OCI-LY7 (cell line): ENCODE results near the gene NT5C2. TPM values are rescaled to one million over a fixed set of nuclear protein-coding genes. Genes with fewer than 3 reads are reported as not detected.
"Not testable (repeated sequence)": the region's sequence is repeated elsewhere in the genome, so short reads cannot be mapped to it uniquely, and the experiment has no call there.

Source experiments
- BruUV-seq: library from RNA; stranded (reverse); fragments of 400-500 nt; replicated peaks from 2 replicates; lab custom pipeline; 2021; lab: Mats Ljungman, UMichigan
- CTCF ChIA-PET: fragments of 300-600 bp; sonication (Branson Sonifier 250); formaldehyde crosslinking; loops from one replicate; lab custom pipeline; 2022; ENCODE audit warnings: antibody characterized with exemption; ENCODE audit not compliant: unreplicated experiment; lab: Charles Lee
- POLR2A ChIA-PET: fragments of 300-600 bp; sonication (Branson Sonifier 250); formaldehyde crosslinking; loops from one replicate; lab custom pipeline; 2022; ENCODE audit warnings: antibody characterized with exemption; lab: Charles Lee
- DNase-seq: peaks from one replicate; pipeline ENCODE4 v3.0.0-alpha.2; 2015; ENCODE audit warnings: low spot score
- H2AFZ ChIP-seq: fragments of 200-600 bp; sonication (generic), shearing (Covaris generic); 2 replicates; pipeline ENCODE4 v1.6.1; 2014; ENCODE audit warnings: mild to moderate bottlenecking, antibody characterized with exemption, low read length, moderate library complexity
- H3K27ac ChIP-seq: fragments of 200-600 bp; sonication (generic); 2 replicates; pipeline ENCODE4 v1.5.1; 2014; ENCODE audit warnings: mixed run types, low read depth, mild to moderate bottlenecking, moderate library complexity, low read length, inconsistent platforms; ENCODE audit not compliant: poor library complexity, severe bottlenecking
- H3K36me3 ChIP-seq: fragments of 200-600 bp; sonication (generic); 2 replicates; pipeline ENCODE4 v1.6.1; 2014; ENCODE audit warnings: mild to moderate bottlenecking, antibody characterized with exemption, low read length, moderate library complexity, mixed read lengths; ENCODE audit not compliant: insufficient read depth
- H3K4me1 ChIP-seq: fragments of 200-600 bp; sonication (generic); 2 replicates; pipeline ENCODE4 v1.5.1; 2014; ENCODE audit warnings: mild to moderate bottlenecking, low read length; ENCODE audit not compliant: insufficient read depth, poor library complexity, severe bottlenecking
- H3K4me2 ChIP-seq: fragments of 200-600 bp; sonication (generic); 2 replicates; pipeline ENCODE4 v1.6.1; 2014; ENCODE audit warnings: mild to moderate bottlenecking, low read length
- H3K4me3 ChIP-seq: fragments of 200-600 bp; sonication (generic); 2 replicates; pipeline ENCODE4 v1.5.1; 2014; ENCODE audit warnings: mild to moderate bottlenecking, low read depth, low read length; ENCODE audit not compliant: poor library complexity, severe bottlenecking
- H3K79me2 ChIP-seq: fragments of 200-600 bp; sonication (generic); 2 replicates; pipeline ENCODE4 v1.6.1; 2016; ENCODE audit warnings: low read depth, mild to moderate bottlenecking, low read length, moderate library complexity, mixed read lengths; ENCODE audit not compliant: insufficient read depth
- H3K9me2 ChIP-seq: fragments of 200-600 bp; sonication (generic); 2 replicates; pipeline ENCODE4 v1.6.1; 2016; ENCODE audit warnings: mild to moderate bottlenecking, low read length, mixed read lengths; ENCODE audit not compliant: insufficient read depth
- H3K9me3 ChIP-seq: fragments of 200-600 bp; sonication (generic); 2 replicates; pipeline ENCODE4 v1.6.1; 2014; ENCODE audit warnings: mild to moderate bottlenecking, mixed run types, low read length, mixed read lengths
- H4K20me1 ChIP-seq: fragments of 200-600 bp; sonication (generic); 2 replicates; pipeline ENCODE4 v1.6.1; 2014; ENCODE audit warnings: mild to moderate bottlenecking, antibody characterized with exemption, low read length, moderate library complexity, mixed read lengths; ENCODE audit not compliant: insufficient read depth
- EZH2phosphoT487 ChIP-seq: fragments of 200-600 bp; sonication (generic); IDR thresholded peaks from 2 replicates; pipeline ENCODE4 v1.6.1; 2018; ENCODE audit warnings: low read depth, borderline replicate concordance, mild to moderate bottlenecking, mixed run types, antibody characterized with exemption, low read length, moderate library complexity, mixed read lengths
- intact Hi-C: fragments of 100-400 bp; cut with micrococcal nuclease; formaldehyde crosslinking; loops from one replicate; pipeline ENCODE4 v1.10.0; 2022; ENCODE audit not compliant: unreplicated experiment
- total RNA-seq, 2 experiments: library from RNA; depleted of rRNA in 1 of 2; stranded (reverse); fragments of >200 nt in 1 of 2; shearing (Covaris generic) in 1 of 2; gene quantifications; 2 replicates each; pipeline ENCODE4 v1.2.3, GENCODE V29; 2014 to 2022
- TF ChIP-seq, protein P1 (sequence below): fragments of 200-600 bp; sonication (generic); conservative IDR thresholded peaks from 2 replicates; pipeline ENCODE4 v1.5.1; 2014; ENCODE audit warnings: mild to moderate bottlenecking, antibody characterized with exemption, low read length, moderate library complexity, mixed read lengths

The NT5C2 gene
- total RNA-seq, 2 experiments from 2014 or later = 72.0 to 87.3 TPM

DNA sequence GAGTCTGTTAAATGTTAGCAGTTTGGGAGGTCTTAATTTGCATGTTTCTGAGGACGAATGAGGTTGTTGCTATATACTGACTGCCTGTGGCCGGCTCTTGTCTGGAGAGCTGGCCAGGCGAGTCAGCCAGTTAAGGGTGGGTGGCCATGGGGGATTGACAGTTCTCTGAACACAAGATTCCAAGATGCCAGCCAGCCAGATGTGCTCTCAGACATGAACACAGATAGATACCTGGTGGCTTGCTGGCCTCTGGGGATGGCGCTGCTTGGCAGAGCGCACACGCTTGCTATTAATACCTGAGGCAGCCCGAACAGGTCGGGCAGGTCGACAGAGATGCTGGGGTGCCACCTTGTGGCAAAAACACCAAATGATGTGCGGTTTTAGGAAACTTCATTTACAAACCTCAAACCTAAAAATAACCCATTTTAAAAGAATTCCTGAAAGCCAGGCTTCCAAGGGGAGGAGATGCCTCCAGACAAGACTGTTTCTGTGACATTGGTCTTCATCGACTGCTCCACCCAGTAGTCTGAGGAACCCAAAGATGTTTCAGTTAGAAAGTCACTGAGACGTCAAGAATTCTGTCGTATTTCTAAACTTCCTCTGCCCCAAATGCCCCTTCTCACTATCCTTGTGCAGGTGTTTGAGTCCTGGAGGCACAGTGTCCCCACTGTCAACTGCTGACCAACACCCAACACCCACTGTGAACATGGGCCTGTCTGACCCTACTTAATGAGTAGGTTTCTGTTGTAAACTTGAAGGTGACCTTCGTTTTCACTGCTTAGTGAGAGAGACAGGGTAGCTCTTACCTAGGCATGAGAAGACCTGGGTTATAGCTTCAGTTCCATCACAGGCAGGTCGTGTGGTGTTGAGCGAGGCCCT is 123.4 kb downstream of the NT5C2 start:
- H2AFZ ChIP-seq = no peak overlapping the region
- H3K4me2 ChIP-seq = peak overlapping the region; percentile 50
- H3K4me3 ChIP-seq = no peak overlapping the region
- no peaks in the 10 kb centered on the region for H3K36me3 ChIP-seq
- ChIA-PET CTCF (no interaction called here), POLR2A (interaction anchor here (0.6 kb wide), 1 partner anchor 234 kb away, joined by 3 read pairs; no protein-coding TSS in a partner anchor)
- H3K27ac ChIP-seq = peak overlapping the region; percentile 7
- BruUV-seq = no TSS peak
- H4K20me1 ChIP-seq = no peaks in the 10 kb centered on the region
- H3K9me3 ChIP-seq = no peaks in the 10 kb centered on the region
- no peaks in the 10 kb centered on the region for H3K9me2 ChIP-seq
- H3K79me2 ChIP-seq = no peaks in the 10 kb centered on the region
- intact Hi-C loops = loop anchor here (1.0 to 2.0 kb wide), 3 partner anchors 152 to 235 kb away; no protein-coding TSS in a partner anchor
- H3K4me1 ChIP-seq = peaks cover 21% of the 10 kb centered on the region
- DNase-seq = peak; percentile 81
- no peak for TF ChIP-seq EZH2phosphoT487
- TF ChIP-seq, protein P1, sequence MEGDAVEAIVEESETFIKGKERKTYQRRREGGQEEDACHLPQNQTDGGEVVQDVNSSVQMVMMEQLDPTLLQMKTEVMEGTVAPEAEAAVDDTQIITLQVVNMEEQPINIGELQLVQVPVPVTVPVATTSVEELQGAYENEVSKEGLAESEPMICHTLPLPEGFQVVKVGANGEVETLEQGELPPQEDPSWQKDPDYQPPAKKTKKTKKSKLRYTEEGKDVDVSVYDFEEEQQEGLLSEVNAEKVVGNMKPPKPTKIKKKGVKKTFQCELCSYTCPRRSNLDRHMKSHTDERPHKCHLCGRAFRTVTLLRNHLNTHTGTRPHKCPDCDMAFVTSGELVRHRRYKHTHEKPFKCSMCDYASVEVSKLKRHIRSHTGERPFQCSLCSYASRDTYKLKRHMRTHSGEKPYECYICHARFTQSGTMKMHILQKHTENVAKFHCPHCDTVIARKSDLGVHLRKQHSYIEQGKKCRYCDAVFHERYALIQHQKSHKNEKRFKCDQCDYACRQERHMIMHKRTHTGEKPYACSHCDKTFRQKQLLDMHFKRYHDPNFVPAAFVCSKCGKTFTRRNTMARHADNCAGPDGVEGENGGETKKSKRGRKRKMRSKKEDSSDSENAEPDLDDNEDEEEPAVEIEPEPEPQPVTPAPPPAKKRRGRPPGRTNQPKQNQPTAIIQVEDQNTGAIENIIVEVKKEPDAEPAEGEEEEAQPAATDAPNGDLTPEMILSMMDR = peak; percentile 95

DNA sequence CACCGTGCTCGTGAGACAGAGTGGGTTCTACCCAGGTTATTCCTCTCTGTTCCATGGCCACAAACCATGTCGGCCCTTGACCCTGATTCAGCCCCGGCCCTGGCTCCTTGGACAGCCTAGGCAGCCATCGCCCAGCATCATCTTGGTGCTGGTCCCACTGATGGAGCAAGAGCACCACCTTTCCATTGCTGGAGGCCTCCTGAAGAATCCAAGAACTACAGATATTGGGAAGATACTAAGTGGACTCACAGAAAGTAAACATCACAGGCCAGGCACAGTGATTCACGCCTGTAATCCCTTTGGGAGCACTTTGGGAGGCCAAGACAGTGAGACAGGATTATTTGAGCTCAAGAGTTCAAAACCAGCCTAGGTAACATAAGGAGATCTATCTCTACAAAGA is 125.1 kb downstream of the NT5C2 start:
- BruUV-seq = no TSS peak
- CTCF ChIA-PET = no interaction called here
- Histone ChIP-seq H2AFZ (no peak overlapping the region), H3K9me3 (no peaks in the 10 kb centered on the region), H3K4me2 (no peak overlapping the region), H3K9me2 (no peaks in the 10 kb centered on the region), H3K79me2 (no peaks in the 10 kb centered on the region), H3K4me1 (peaks cover 21% of the 10 kb centered on the region), H4K20me1 (no peaks in the 10 kb centered on the region), H3K4me3 (no peak overlapping the region), H3K36me3 (no peaks in the 10 kb centered on the region), H3K27ac (no peak overlapping the region)
- POLR2A ChIA-PET = interaction anchor here (0.7 kb wide), 1 partner anchor 18 kb away, joined by 3 read pairs; no protein-coding TSS in a partner anchor
- TF ChIP-seq, protein P1 = no peak
- no peak for TF ChIP-seq EZH2phosphoT487
- no peak for DNase-seq
- intact Hi-C loops = loop anchor here (2.0 kb wide), 1 partner anchor 233 kb away; no protein-coding TSS in a partner anchor

DNA sequence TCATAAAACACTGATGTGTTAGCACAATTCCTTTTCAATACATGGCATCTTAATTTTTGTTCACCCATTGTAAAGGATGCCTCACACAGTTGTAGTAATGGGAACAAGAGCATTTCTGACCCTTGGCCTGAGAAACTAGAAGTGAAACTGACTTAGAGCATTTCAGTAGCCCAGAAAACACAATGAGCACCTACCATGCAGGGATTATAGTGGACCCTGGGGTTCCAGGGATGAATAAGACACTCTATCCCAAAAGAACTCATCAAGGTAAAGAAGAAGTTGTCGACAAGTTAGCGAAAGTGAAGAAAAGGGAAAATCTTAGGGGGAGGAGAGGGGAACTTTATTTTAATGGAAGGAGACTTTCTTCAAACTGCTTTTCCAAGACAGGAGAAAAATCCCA is 125.6 kb downstream of the NT5C2 start:
- H3K9me2 ChIP-seq = no peaks in the 10 kb centered on the region
- H3K79me2 ChIP-seq = no peaks in the 10 kb centered on the region
- TF ChIP-seq EZH2phosphoT487 = no peak
- TF ChIP-seq, protein P1 = no peak
- no peaks in the 10 kb centered on the region for H3K36me3 ChIP-seq
- H3K27ac ChIP-seq = no peak overlapping the region
- DNase-seq = no peak
- no TSS peak for BruUV-seq
- no peak overlapping the region for H3K4me2 ChIP-seq
- no peaks in the 10 kb centered on the region for H3K9me3 ChIP-seq
- H2AFZ ChIP-seq = no peak overlapping the region
- CTCF ChIA-PET = no interaction called here
- no peak overlapping the region for H3K4me3 ChIP-seq
- intact Hi-C loops = no loop called here
- no peaks in the 10 kb centered on the region for H4K20me1 ChIP-seq
- H3K4me1 ChIP-seq = peaks cover 21% of the 10 kb centered on the region
- POLR2A ChIA-PET = no interaction called here

DNA sequence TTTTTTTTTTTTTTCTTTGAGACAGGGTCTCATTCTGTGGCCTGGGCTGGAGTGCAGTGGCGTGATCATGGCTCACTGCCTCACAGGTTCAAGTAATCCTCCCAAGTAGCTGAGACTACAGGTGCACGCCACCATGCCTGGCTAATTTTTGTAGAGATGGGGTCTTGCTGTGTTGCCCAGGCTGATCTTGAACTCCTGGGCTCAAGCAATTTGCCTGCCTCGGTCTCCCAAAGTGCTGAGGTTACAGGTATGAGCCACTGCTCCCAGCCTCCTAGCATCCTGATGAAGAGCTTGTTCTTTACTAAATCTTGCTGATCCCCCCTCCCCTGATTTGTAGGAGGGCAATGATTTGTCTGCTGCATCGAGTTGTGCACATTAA is 126.0 kb downstream of the NT5C2 start:
- H3K79me2 ChIP-seq, H3K4me3 ChIP-seq, H3K9me3 ChIP-seq, intact Hi-C loops, H3K4me2 ChIP-seq, BruUV-seq, CTCF ChIA-PET, H3K36me3 ChIP-seq, H3K9me2 ChIP-seq, H4K20me1 ChIP-seq, H2AFZ ChIP-seq, DNase-seq, H3K27ac ChIP-seq: not testable (repeated sequence)
- peaks cover 21% of the 10 kb centered on the region for H3K4me1 ChIP-seq
- POLR2A ChIA-PET = interaction anchor here (0.6 kb wide), 1 partner anchor 171 kb away, joined by 3 read pairs; no protein-coding TSS in a partner anchor
